Measurements from ENCODE around the gene BFSP1.

BFSP1 gene

DNA sequence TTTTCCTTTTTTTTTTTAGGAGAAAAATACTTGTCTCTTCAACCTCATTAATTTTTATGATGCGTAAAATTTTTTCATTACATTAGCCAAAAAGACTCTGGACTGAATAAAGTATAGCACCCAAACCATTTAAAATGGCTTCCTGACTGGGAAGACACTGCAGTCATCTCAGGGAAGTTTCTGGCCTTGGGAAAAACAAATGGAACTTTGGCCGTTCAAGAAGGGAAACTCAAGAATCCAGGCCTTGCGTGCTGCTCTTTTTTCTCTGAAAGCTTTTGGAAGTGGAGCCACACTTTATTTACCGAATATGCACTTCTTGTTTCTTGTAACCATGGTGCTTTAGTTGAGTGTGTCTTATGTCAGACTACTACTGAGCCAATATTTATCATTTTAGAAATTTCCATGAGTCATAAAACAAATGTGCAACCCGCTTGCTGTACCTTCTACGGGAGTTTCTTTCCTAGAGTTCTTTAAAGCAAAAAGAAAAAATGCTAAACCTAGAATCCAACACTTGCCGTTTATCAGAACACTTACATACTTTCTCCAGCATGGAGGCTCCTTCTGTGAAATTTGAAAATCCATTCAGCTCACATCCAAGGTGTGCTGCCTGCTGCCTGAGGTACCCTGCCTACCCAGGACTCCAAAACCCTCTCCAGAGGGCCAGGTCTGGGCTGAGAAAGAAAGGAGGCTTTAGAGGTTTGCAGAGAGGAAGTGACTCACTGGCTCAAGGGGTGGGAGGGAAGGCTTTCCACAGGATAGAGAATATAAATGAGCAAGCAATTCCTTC lies 27.2 kb upstream of the BFSP1 start:
- peak in 1 of 4 experiments; percentile 32 for DNase-seq (ENCODE audit: low read depth in 4 of 4, low spot score in 1 of 4)

GRCh38 chr20:17557675-17558006 lies 26.5 kb upstream of the BFSP1 start:
- DNase-seq (ENCODE audit: low read depth in 4 of 4, low spot score in 1 of 4): no peak

DNA sequence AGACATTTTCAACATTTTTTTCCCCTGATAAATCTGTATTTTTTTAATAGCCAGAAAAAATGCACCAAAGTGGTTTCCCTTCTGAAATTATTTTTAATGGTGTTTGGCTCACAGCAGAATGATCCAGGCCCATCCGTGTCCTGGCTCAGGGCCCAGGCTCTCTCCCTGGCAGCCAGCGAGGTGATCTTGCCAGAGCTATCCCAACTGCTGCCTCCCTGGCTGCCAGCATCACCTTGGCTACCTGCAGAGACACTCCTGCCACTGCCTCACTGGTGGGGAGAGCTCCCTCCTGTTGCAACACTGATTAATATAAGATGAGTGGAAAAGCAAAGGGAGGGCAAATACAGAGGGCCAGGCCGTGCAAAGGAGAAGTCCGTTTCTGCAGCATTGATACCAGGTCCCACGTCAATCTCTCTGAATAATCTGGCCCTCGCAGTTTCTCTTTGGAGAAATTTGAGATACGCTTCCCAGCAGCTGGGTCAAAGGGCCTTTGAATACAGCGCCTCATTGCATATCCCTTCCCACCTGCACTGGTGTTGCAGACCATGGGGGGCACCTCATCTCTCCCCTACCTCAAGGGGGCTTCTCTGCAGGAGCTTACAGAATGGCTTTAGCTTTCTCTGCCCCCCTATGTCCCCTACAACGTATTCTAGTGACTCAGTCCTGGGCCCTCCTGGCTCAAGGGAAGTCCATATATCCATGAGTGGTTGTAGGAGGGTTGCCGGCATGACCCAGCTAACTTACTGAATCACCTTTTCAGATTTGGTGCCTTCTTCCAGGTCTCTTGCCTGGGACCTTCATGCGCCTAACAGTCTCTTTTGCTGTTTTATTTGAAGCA lies 25.9 kb upstream of the BFSP1 start:
- no peak for DNase-seq (ENCODE audit: low read depth in 4 of 4, low spot score in 1 of 4)

DNA sequence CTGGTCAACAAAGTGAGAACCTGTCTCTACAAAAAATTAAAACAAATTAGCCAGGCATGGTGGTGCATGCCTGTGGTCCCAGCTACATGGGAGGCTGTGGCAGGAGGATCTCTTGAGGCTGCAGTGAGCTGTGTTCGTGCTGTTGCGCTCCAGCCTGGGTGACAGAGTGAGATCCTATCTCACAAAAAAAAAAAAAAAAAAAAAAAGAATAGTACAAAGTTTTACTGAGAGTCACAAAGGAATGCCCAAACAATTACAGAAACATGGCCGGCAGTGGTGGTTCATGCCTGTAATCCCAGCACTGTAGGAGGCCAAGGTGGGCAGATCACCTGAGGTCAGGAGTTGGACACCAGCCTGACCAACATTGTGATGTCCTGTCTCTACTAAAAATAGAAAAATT lies 23.9 kb upstream of the BFSP1 start:
- DNase-seq (ENCODE audit: low read depth in 4 of 4, low spot score in 1 of 4): no peak

- no peak for DNase-seq (ENCODE audit: low read depth in 4 of 4, low spot score in 1 of 4)
These were observed 18.0 kb upstream of the BFSP1 start for GRCh38 chr20:17549131-17549530.

- no peak for DNase-seq (ENCODE audit: low read depth in 4 of 4, low spot score in 1 of 4)
These were observed 13.9 kb upstream of the BFSP1 start for GRCh38 chr20:17545127-17545526.

- no peak for DNase-seq (ENCODE audit: low read depth in 4 of 4, low spot score in 1 of 4)
These were observed 12.5 kb upstream of the BFSP1 start for GRCh38 chr20:17543531-17544131.

- no peak for DNase-seq (ENCODE audit: low read depth in 4 of 4, low spot score in 1 of 4)
These were observed 11.8 kb upstream of the BFSP1 start for GRCh38 chr20:17542993-17543412.

GRCh38 chr20:17542481-17542880 lies 11.3 kb upstream of the BFSP1 start:
- DNase-seq (ENCODE audit: low read depth in 4 of 4, low spot score in 1 of 4): no peak

GRCh38 chr20:17541996-17542395 lies 10.8 kb upstream of the BFSP1 start:
- DNase-seq (ENCODE audit: low read depth in 4 of 4, low spot score in 1 of 4): no peak

- no peak for DNase-seq (ENCODE audit: low read depth in 4 of 4, low spot score in 1 of 4)
These were observed 10.4 kb upstream of the BFSP1 start for GRCh38 chr20:17541596-17541995.

- DNase-seq (ENCODE audit: low read depth in 4 of 4, low spot score in 1 of 4): no peak
These were observed 7.5 kb upstream of the BFSP1 start for GRCh38 chr20:17538517-17539170.

DNA sequence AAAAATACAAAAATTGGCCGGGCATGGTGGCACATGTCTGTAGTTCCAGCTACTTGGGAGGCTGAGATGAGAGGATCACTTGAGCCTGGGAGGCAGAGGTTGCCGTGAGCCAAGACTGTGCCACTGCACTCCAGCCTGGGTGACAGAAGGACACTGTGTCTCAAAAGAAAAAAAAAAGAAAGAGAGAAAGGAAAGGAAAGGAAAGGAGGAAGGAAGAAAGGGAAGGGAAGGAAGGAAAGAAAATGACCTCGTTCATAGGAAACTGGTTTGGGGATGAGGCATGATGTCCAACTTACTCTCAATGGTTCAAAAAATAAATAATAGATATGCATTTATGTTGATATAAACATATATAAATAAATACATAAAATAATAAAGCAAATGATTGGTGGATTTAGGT lies 6.8 kb upstream of the BFSP1 start:
- DNase-seq (ENCODE audit: low read depth in 4 of 4, low spot score in 1 of 4): no peak

DNA sequence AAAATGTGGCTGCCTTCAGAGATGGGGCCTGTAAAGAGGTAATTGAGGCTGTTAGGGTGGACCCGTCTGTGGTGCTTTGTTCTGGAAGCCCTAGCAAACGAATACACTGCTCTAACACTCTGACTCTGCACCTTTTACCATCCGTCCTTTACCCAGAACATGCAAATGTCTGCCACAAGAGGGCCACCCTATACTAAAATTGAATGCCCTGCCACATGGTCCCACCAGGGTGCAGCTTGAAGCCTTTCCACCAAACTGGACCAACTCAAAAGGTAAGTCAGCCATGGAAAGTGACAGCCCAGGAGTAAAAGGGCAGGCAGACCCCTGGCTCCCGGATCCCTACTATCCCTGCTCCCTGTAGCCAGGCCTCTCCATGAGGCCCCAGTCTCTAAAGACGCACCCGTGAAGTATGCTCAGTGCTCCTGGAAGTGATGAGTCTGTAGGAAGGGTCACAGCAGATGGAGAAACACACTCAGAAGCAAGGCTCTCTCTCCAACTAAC lies 5.8 kb upstream of the BFSP1 start:
- DNase-seq (ENCODE audit: low read depth in 4 of 4, low spot score in 1 of 4): peak in 3 of 4 experiments; percentile 26 to 41 (median 33)

- no peak for DNase-seq (ENCODE audit: low read depth in 4 of 4, low spot score in 1 of 4)
These were observed 2.9 kb upstream of the BFSP1 start for GRCh38 chr20:17534077-17534476.

GRCh38 chr20:17533396-17533795 lies 2.2 kb upstream of the BFSP1 start:
- DNase-seq (ENCODE audit: low read depth in 4 of 4, low spot score in 1 of 4): no peak

- DNase-seq (ENCODE audit: low read depth in 4 of 4, low spot score in 1 of 4): no peak
These were observed 466 bp upstream of the BFSP1 start for GRCh38 chr20:17531665-17532025.

DNA sequence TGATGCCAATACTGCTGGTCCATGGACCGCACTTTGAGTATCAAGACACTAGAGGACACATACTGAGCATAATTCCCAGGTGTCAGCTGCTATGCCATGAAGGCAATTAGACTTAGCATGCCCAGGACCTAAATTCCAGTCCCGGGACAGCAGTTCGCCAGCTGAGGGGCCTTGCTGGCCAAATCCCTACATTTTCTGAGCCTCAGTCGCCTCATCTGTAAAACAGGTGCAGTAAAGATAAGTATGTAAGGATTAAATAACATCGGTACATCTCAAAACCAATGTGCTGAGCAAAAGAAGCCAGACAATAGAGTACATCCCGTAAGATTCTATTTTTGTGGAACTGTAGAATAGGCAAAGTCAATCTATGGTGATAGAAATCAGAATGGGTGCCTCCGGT lies 1.0 kb downstream of the BFSP1 start:
- DNase-seq (ENCODE audit: low read depth in 4 of 4, low spot score in 1 of 4): no peak

DNA sequence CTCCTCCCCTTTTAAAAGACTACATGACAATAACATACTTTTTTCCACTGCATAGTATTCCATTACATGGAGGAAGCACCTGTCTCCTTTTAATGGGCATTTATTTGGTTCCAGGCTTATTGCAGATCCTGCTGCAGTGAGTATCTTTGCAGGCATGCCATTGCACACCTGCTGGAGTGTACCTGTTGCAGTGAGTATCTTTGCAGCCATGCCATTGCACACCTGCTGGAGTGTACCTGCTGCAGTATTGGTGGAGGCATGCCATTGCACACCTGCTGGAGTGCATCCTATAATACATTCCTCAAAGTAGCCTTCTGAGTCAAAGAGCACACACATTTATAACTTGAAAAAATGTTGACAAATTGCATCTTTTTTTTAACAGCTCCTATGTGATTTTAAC lies 1.6 kb downstream of the BFSP1 start:
- no peak for DNase-seq (ENCODE audit: low read depth in 4 of 4, low spot score in 1 of 4)

DNA sequence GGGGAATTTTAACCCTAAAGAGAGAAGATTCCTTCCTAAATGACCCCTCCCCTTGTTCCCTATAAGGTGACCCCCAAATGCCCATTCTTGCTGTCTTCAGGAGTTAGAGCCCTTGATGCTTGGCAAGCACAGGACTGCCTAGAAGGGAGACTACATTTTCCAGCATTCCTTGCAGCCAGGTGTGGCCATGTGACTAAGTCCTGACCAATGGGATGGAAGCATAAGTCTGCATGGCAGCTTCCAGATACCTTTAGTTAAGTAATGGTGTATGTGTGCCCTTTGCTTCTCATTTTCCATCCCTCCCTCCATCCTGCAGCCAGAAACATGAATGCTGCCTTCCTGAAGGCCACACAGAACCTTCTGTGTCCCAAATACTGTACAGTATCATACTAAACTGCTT lies 5.5 kb downstream of the BFSP1 start:
- no peak for DNase-seq (ENCODE audit: low read depth in 4 of 4, low spot score in 1 of 4)

GRCh38 chr20:17525132-17525531 lies 6.0 kb downstream of the BFSP1 start:
- DNase-seq (ENCODE audit: low read depth in 4 of 4, low spot score in 1 of 4): no peak

- DNase-seq (ENCODE audit: low read depth in 4 of 4, low spot score in 1 of 4): no peak
These were observed 6.6 kb downstream of the BFSP1 start for GRCh38 chr20:17524560-17524959.
